ENCODE results near the gene DUSP22.

DNA sequence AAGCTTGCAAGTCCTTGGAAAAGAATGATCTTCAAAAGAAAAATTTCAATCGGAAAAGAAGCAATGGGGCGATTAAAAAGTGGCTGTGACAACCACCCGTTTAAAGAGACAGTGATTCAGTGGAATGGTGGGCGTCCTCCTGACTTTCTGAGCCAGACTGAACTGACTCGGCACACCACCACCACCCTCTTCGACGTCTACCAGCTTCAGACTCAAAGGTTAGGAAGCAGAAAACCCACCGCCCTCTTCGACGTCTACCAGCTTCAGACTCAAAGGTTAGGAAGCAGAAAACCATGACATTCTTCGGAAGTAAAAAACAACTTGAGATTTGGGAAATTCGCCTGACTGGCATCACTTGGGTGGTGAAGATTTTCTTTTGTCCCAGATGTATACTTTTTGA lies 71.0 kb downstream of the DUSP22 start:
- TF ChIP-seq CTCF (IDR thresholded peaks at IDR 0.05 in 2 of 3, conservative IDR thresholded peaks at IDR 0.05 in 1 of 3; ENCODE audit: borderline replicate concordance in 1 of 3, insufficient read depth in 1 of 3, low read depth in 2 of 3, low read length in 2 of 3) (no peak), ZNF274 (IDR thresholded peaks at IDR 0.05; ENCODE audit: low read depth, low read length) (no peak)
